ENCODE results near the gene INPP4B. TPM values are rescaled to one million over a fixed set of nuclear protein-coding genes. Genes with fewer than 3 reads are reported as not detected.

INPP4B gene
- total RNA-seq, 1 experiment from 2014 or later = 14.3 TPM

GRCh38 chr4:142278663-142279062 lies 567.4 kb downstream of the INPP4B start:
- H3K4me2 ChIP-seq (ENCODE audit: low read length) = no peak overlapping the region
- H4K20me1 ChIP-seq (ENCODE audit: insufficient read depth) = no peaks in the 10 kb centered on the region
- no peak overlapping the region for H3K9ac ChIP-seq (ENCODE audit: low read length)
- no peaks in the 10 kb centered on the region for H3K9me2 ChIP-seq (ENCODE audit: insufficient read depth)
- no peaks in the 10 kb centered on the region for H3K36me3 ChIP-seq (ENCODE audit: control insufficient read depth in 1 of 2, insufficient read depth in 2 of 2, low read length in 2 of 2)
- H3K27ac ChIP-seq (ENCODE audit: low read depth, low read length) = no peak overlapping the region
- ATAC-seq (no peak), DNase-seq (ENCODE audit: low read depth, low spot score) (no peak)
- peaks cover 0 to 18% of the 10 kb centered on the region in 2 experiments; a peak in 2 of 4 replicates for H3K4me1 ChIP-seq (ENCODE audit: control insufficient read depth in 1 of 2, insufficient read depth in 2 of 2, low read length in 2 of 2)
- no peaks in the 10 kb centered on the region for H3K79me2 ChIP-seq (ENCODE audit: insufficient read depth, low read length)
- TF ChIP-seq FOSL1 (IDR thresholded peaks at IDR 0.05; ENCODE audit: low read depth) = no peak
- TF ChIP-seq JUND (IDR thresholded peaks at IDR 0.05) = no peak
- TF ChIP-seq POLR2AphosphoS5 (IDR thresholded peaks at IDR 0.05; ENCODE audit: low read depth, low read length) = no peak
- TF ChIP-seq, protein P1, sequence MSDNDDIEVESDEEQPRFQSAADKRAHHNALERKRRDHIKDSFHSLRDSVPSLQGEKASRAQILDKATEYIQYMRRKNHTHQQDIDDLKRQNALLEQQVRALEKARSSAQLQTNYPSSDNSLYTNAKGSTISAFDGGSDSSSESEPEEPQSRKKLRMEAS (IDR thresholded peaks at IDR 0.05) = no peak
- no peak for TF ChIP-seq SIN3A (IDR thresholded peaks at IDR 0.05; ENCODE audit: low read depth)
- no peak for TF ChIP-seq SP1 (IDR thresholded peaks at IDR 0.05; ENCODE audit: low read depth)
- no peak for TF ChIP-seq ZBTB33 (IDR thresholded peaks at IDR 0.05; ENCODE audit: extremely low read depth, insufficient replicate concordance, low read length)
- no peak for TF ChIP-seq ZNF274 (IDR thresholded peaks at IDR 0.05; ENCODE audit: low read depth, low read length)
- TF ChIP-seq ZFX (IDR thresholded peaks at IDR 0.05) = no peak
- TF ChIP-seq EZH2 (IDR thresholded peaks at IDR 0.05) = no peak
- TF ChIP-seq EGR1 (IDR thresholded peaks at IDR 0.05; ENCODE audit: low read depth) = no peak
- no peak for TF ChIP-seq TCF7L2 (IDR thresholded peaks at IDR 0.05; ENCODE audit: borderline replicate concordance, extremely low read depth, insufficient read depth, insufficient read length)
- ChIA-PET POLR2A (no interaction called here), RAD21 (ENCODE audit: low non-redundant PET in 1 of 2, low total read pairs in 2 of 2, uncharacterized antibody in 2 of 2, unreplicated experiment in 2 of 2) (no interaction called here), CTCF (no interaction called here)
- H3K27me3 ChIP-seq (ENCODE audit: insufficient read depth, low read length) = no peaks in the 10 kb centered on the region
- intact Hi-C loops (cut with micrococcal nuclease) = no loop called here
- no peak overlapping the region for H3K4me3 ChIP-seq (replicated peaks in 1 of 2; ENCODE audit: low read depth in 1 of 2, low read length in 2 of 2)
- H3K9me3 ChIP-seq (ENCODE audit: control insufficient read depth in 1 of 2, insufficient read depth in 1 of 2, low read depth in 1 of 2, low read length in 2 of 2) = no peaks in the 10 kb centered on the region
- no TSS peak for BruUV-seq (replicated peaks)
- H2AFZ ChIP-seq (ENCODE audit: low read depth, low read length, poor library complexity, severe bottlenecking) = no peak overlapping the region
